IMR-90 (cell line): ENCODE results near the gene URM1. TPM values are rescaled to one million over a fixed set of nuclear protein-coding genes. Genes with fewer than 3 reads are reported as not detected.

Experiments used
- ATAC-seq: fragments of 200-7000 bp; cut with Tn5 transposase; 2 replicates; pipeline ENCODE4 v1.9.1; 2020; ENCODE audit warnings: low read depth, mild to moderate bottlenecking, moderate library complexity
- BruUV-seq: library from RNA; stranded (reverse); fragments of 400-500 nt; replicated peaks from 2 replicates; lab custom pipeline; 2021; lab: Mats Ljungman, UMichigan
- CTCF ChIA-PET: fragments of 300-600 bp; formaldehyde crosslinking; extraction: SDS; loops from one replicate; lab custom pipeline; 2021; ENCODE audit warnings: antibody characterized with exemption; lab: Yijun Ruan, JAX
- POLR2A ChIA-PET: fragments of 300-600 bp; sonication (Branson Sonifier 250); formaldehyde crosslinking; loops from one replicate; lab custom pipeline; 2022; ENCODE audit warnings: antibody characterized with exemption; ENCODE audit not compliant: unreplicated experiment; lab: Charles Lee
- DNase-seq: peaks from one replicate; pipeline ENCODE4 v3.0.0; 2013
- H2AFZ ChIP-seq: replicated peaks from 2 replicates; pipeline ENCODE3; 2013; ENCODE audit warnings: low read length, mild to moderate bottlenecking; ENCODE audit not compliant: poor library complexity
- H2AK5ac ChIP-seq: 2 replicates; pipeline ENCODE4 v1.6.1; 2013; ENCODE audit warnings: low read depth, low read length, inconsistent platforms
- H2AK9ac ChIP-seq: replicated peaks from 2 replicates; pipeline ENCODE3; 2013; ENCODE audit warnings: mild to moderate bottlenecking, low read depth, low read length, moderate library complexity; ENCODE audit not compliant: poor library complexity
- H2BK120ac ChIP-seq: 2 replicates; pipeline ENCODE4 v1.6.1; 2013; ENCODE audit warnings: low read depth, low read length, inconsistent platforms
- H2BK15ac ChIP-seq: 3 replicates; pipeline ENCODE4 v1.6.1; 2013; ENCODE audit warnings: low read depth, low read length, inconsistent platforms
- H2BK20ac ChIP-seq: 2 replicates; pipeline ENCODE4 v1.6.1; 2013; ENCODE audit warnings: low read depth, mild to moderate bottlenecking, inconsistent platforms, low read length, moderate library complexity
- H2BK5ac ChIP-seq: 2 replicates; pipeline ENCODE4 v1.6.1; 2013; ENCODE audit warnings: mild to moderate bottlenecking, low read depth, low read length, inconsistent platforms; ENCODE audit not compliant: poor library complexity, severe bottlenecking
- H3K14ac ChIP-seq: replicated peaks from 2 replicates; pipeline ENCODE4 v1.6.1; 2013; ENCODE audit warnings: low read depth, low read length, inconsistent platforms
- H3K18ac ChIP-seq: 2 replicates; pipeline ENCODE4 v1.6.1; 2013; ENCODE audit warnings: low read depth, low read length, control low read depth
- H3K23ac ChIP-seq: 2 replicates; pipeline ENCODE4 v1.6.1; 2013; ENCODE audit warnings: low read depth, low read length, inconsistent platforms
- H3K27ac ChIP-seq: 2 replicates; pipeline ENCODE4 v1.5.1; 2013; ENCODE audit warnings: mild to moderate bottlenecking, control low read depth, low read length; ENCODE audit not compliant: insufficient read depth
- H3K27me3 ChIP-seq: 2 replicates; pipeline ENCODE4 v1.6.1; 2013; ENCODE audit warnings: low read length; ENCODE audit not compliant: control insufficient read depth, insufficient read depth
- H3K36me3 ChIP-seq: 2 replicates; pipeline ENCODE4 v1.6.1; 2013; ENCODE audit warnings: low read length, mixed read lengths; ENCODE audit not compliant: control insufficient read depth, insufficient read depth
- H3K4ac ChIP-seq: 2 replicates; pipeline ENCODE4 v1.6.1; 2013; ENCODE audit warnings: low read depth, low read length, inconsistent platforms
- H3K4me1 ChIP-seq: 2 replicates; pipeline ENCODE4 v1.6.1; 2013; ENCODE audit warnings: low read length, mixed read lengths; ENCODE audit not compliant: control insufficient read depth, insufficient read depth
- H3K4me2 ChIP-seq: 2 replicates; pipeline ENCODE4 v1.6.1; 2013; ENCODE audit warnings: low read depth, mild to moderate bottlenecking, control low read depth, low read length, moderate library complexity
- H3K4me3 ChIP-seq: 2 replicates; pipeline ENCODE4 v1.5.1; 2013; ENCODE audit warnings: low read depth, mild to moderate bottlenecking, control low read depth, low read length, moderate library complexity; ENCODE audit not compliant: insufficient read depth
- H3K56ac ChIP-seq: 2 replicates; pipeline ENCODE4 v1.6.1; 2013; ENCODE audit warnings: low read length, inconsistent platforms; ENCODE audit not compliant: insufficient read depth; ENCODE audit errors: extremely low read depth
- H3K79me1 ChIP-seq, 2 experiments: 2 replicates each; pipeline ENCODE4 v1.6.1; 2013; ENCODE audit warnings: low read length in 2 of 2, inconsistent platforms in 1 of 2, low read depth in 1 of 2
- H3K9ac ChIP-seq: 2 replicates; pipeline ENCODE4 v1.6.1; 2013; ENCODE audit warnings: low read depth, low read length, control low read depth
- H3K9me1 ChIP-seq: 2 replicates; pipeline ENCODE4 v1.6.1; 2013; ENCODE audit warnings: low read length, inconsistent platforms; ENCODE audit not compliant: insufficient read depth
- H3K9me3 ChIP-seq: 2 replicates; pipeline ENCODE4 v1.6.1; 2013; ENCODE audit warnings: low read length; ENCODE audit not compliant: control insufficient read depth, insufficient read depth
- H4K20me1 ChIP-seq: 2 replicates; pipeline ENCODE4 v1.6.1; 2013; ENCODE audit warnings: low read length, inconsistent platforms; ENCODE audit not compliant: insufficient read depth
- H4K5ac ChIP-seq: 2 replicates; pipeline ENCODE4 v1.6.1; 2013; ENCODE audit warnings: mild to moderate bottlenecking, low read depth, low read length, control low read depth
- H4K8ac ChIP-seq, 2 experiments: 2 replicates each; pipeline ENCODE4 v1.6.1; 2013; ENCODE audit warnings: low read depth in 2 of 2, low read length in 2 of 2, control low read depth in 1 of 2, inconsistent platforms in 1 of 2
- H4K91ac ChIP-seq: 2 replicates; pipeline ENCODE4 v1.6.1; 2013; ENCODE audit warnings: low read depth, low read length, inconsistent platforms; ENCODE audit not compliant: insufficient read depth
- BHLHE40 ChIP-seq: fragments of 150-350 bp; IDR thresholded peaks from 2 replicates; pipeline ENCODE4 v1.6.1; 2016; ENCODE audit warnings: mild to moderate bottlenecking, low read depth, low read length
- CEBPB ChIP-seq: IDR thresholded peaks from 2 replicates; pipeline ENCODE4 v1.6.1; 2012; ENCODE audit warnings: low read depth, low read length, improper control_type of control experiment
- MAFK ChIP-seq: IDR thresholded peaks from 2 replicates; pipeline ENCODE4 v1.6.1; 2012; ENCODE audit warnings: low read depth, low read length, improper control_type of control experiment
- RFX5 ChIP-seq: IDR thresholded peaks from 2 replicates; pipeline ENCODE4 v1.8.0; 2012; ENCODE audit warnings: low read depth, mild to moderate bottlenecking, low read length, moderate library complexity
- WGBS, 2 experiments: methylation state at CpG; one replicate each; pipeline versions ENCODE4 v1.1.5 to v1.1.7; 2013; ENCODE audit warnings: missing lambda C conversion rate in 2 of 2; ENCODE audit not compliant: insufficient read length in 1 of 2; ENCODE audit errors: extremely low coverage in 2 of 2; 5-methylcytosine and 5-hydroxymethylcytosine counted together
- dilution Hi-C: fragments of 300-500 bp; cut with HindIII; formaldehyde crosslinking; loops from one replicate; pipeline ENCODE4 v1.14.3; 2018; ENCODE audit warnings: low sequenced_read_pairs; ENCODE audit not compliant: unreplicated experiment
- in situ Hi-C: fragments of 300-500 bp; cut with MboI; formaldehyde crosslinking; loops from 3 replicates; pipeline ENCODE4 v1.14.3; 2019; ENCODE audit warnings: low sequenced_read_pairs, inconsistent platforms, mixed read lengths
- intact Hi-C: fragments of 100-400 bp; cut with micrococcal nuclease; formaldehyde crosslinking; loops from 2 replicates; pipeline ENCODE4 v1.10.0; 2022
- polyA plus RNA-seq, 3 experiments: library from polyadenylated mRNA; depleted of rRNA; stranded (reverse); fragments of >200 nt; gene quantifications; 2 replicates each; pipeline ENCODE4 v1.2.3, GENCODE V29; 2012; ENCODE audit warnings: low replicate concordance in 1 of 3
- total RNA-seq: library from RNA; depleted of rRNA; stranded (reverse); fragments of >200 nt; gene quantifications from 2 replicates; pipeline ENCODE4 v1.2.3, GENCODE V29; 2012

URM1 gene
- total and polyA plus RNA-seq, 2 of the 4 experiments (the other 2 are of a cell fraction): 33.2 to 66.9 TPM

GRCh38 chr9:128340691-128341434 lies 30.3 kb upstream of the URM1 start:
- 6% methylated on average over 25 of the region's 48 CpGs; no CpG with 5 or more reads in 1 of the 2 experiments for whole genome bisulfite sequencing, 2 experiments
- no peak overlapping the region for H3K18ac ChIP-seq
- POLR2A ChIA-PET: no interaction called here
- H3K4me3 ChIP-seq: peak overlapping the region; percentile 94
- dilution Hi-C loops (no loop called here), in situ Hi-C loops (no loop called here), intact Hi-C loops (loop anchor here (1.0 kb wide), 1 partner anchor 46 kb away; no protein-coding TSS in a partner anchor)
- peaks cover 4% of the 10 kb centered on the region; the same call in 1 of the 2 replicates for H3K4me1 ChIP-seq
- BruUV-seq: no TSS peak
- peak overlapping the region; percentile 8; the same call in 1 of the 2 replicates for H2BK120ac ChIP-seq
- H2BK15ac ChIP-seq: no peak overlapping the region
- DNase-seq (no peak), ATAC-seq (peak; percentile 72)
- H2AFZ ChIP-seq: peak overlapping the region; percentile 95
- no peaks in the 10 kb centered on the region for H3K9me3 ChIP-seq
- peak overlapping the region; percentile 15; the same call in 1 of the 2 replicates for H3K27ac ChIP-seq
- peak overlapping the region; percentile 84 for H3K4me2 ChIP-seq
- H4K5ac ChIP-seq: no peak overlapping the region
- H4K8ac ChIP-seq: peak overlapping the region in 1 of 2 experiments; percentile 56; a peak in 1 of 4 replicates
- H3K56ac ChIP-seq: peak overlapping the region; percentile 34; the same call in 1 of the 2 replicates
- no peaks in the 10 kb centered on the region for H3K27me3 ChIP-seq
- H3K36me3 ChIP-seq: peaks cover 16% of the 10 kb centered on the region
- H4K91ac ChIP-seq: peak overlapping the region; percentile 49; the same call in 1 of the 2 replicates
- peaks cover 3% of the 10 kb centered on the region; the same call in 1 of the 2 replicates for H4K20me1 ChIP-seq
- peak overlapping the region; percentile 51 for H2AK5ac ChIP-seq
- no peak overlapping the region for H2BK5ac ChIP-seq
- H3K9ac ChIP-seq: peak overlapping the region; percentile 55
- H3K4ac ChIP-seq: peak overlapping the region; percentile 58
- peak overlapping the region; percentile 87 for H2AK9ac ChIP-seq
- peaks cover 12% of the 10 kb centered on the region for H3K9me1 ChIP-seq
- H3K23ac ChIP-seq: peak overlapping the region; percentile 74
- no peak for TF ChIP-seq RFX5
- TF ChIP-seq MAFK: no peak
- TF ChIP-seq CEBPB: no peak
- 0 out of 2 replicates have a peak, but pooled peaks have one; percentile 16 for TF ChIP-seq BHLHE40
- H2BK20ac ChIP-seq: no peak overlapping the region
- CTCF ChIA-PET: interaction anchor here (0.6 to 1.3 kb wide), 11 partner anchors 14 to 63 kb away, joined by 3 to 7 read pairs (median 3); no protein-coding TSS in a partner anchor
- peak overlapping the region; percentile 72 for H3K14ac ChIP-seq
- H3K79me1 ChIP-seq: peaks cover 0 to 29% of the 10 kb centered on the region in 2 experiments; a peak in 3 of 4 replicates
